HG03469 (cell line): ENCODE measurements around the gene UBE2E3.

Experiments used
- ATAC-seq: cut with Tn5 transposase; IDR thresholded peaks from one replicate; pipeline ENCODE4 v1.9.1; 2021; ENCODE audit warnings: mild to moderate bottlenecking, moderate library complexity, moderate number of reproducible peaks; ENCODE audit not compliant: unreplicated experiment

UBE2E3 gene

GRCh38 chr2:180980106-180980942 lies at the start of gene UBE2E3:
Gene UBE2E3 (plus strand): TSS chr2:180980605. CDS start chr2:180982043, 1,438 bp downstream.
- ATAC-seq, result peak; percentile 60

DNA sequence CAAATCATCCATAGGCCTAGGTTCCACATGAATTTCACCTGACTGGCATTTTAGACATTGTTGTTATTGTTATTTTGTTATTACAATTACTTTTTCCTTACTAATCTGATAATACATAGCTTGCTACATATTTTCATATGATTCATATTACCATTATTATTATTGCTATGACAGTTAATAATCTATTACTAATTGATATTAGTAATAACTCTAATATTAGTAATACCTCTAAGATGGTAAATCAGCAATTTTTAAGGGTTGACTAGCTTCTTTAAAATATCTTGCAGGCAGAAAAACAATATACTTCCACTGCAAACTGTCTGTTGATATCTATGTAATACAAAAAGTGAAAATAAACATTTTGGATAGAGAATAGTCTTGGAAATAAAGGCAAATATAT lies 48.6 kb upstream of the UBE2E3 start:
- no peak for ATAC-seq

DNA sequence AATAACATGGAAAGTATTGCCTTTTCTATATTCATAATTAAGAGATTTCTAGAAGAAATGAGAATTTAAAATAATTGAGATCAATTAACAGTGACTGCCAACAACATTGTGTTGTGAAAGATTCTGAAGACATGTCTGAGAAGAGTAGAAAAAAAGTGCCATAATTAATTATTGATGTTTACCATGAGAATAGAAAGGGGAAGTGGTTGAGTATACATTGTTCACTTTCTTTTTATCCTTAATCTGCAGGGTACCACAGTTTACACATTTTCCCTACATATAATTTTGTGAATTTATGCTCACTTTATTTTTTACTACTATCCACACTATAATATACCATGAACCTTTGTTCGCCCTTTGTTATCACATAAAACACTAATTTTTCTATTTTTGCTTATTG lies 47.1 kb upstream of the UBE2E3 start:
- peak; percentile 42 for ATAC-seq

DNA sequence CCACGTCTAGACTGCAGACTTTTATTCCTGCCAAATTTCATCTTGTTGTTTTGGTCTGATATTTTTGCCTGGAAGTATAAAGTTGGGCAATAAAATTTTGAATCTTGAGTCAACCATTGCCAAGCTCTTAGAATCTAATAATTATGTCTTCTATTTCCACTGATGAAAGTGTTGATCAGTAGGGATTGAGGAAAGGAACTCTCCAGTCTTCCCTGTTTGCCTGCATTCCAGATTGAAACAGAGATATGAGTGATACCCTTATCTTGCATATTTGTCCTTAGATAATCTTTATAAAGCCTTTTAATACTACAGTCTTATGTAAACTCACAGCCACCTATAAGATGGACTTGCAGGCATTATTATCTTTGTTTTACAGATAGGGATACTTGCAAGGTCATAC lies 45.5 kb upstream of the UBE2E3 start:
- ATAC-seq, result no peak

- peak; percentile 79 for ATAC-seq
Observed at GRCh38 chr2:180937480-180937879, 42.9 kb upstream of the UBE2E3 start.

DNA sequence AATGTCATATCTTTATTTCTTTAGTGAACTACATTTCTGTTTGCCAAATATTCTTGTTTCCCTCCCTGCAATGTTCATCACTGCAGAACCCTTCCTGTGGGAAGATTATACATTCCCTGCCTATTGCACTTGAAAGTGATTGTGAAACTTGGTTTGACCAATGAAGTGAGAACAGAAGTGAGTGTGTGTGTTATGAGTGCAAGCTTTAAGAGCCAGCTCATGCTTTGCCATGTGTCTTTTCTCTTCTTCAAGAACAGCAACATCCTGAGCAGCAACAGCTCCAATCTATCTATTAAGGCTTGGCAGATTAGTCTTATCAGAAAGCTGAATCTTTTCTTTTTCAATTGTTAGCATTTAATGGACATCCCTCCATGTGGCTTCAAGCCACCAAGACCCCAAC lies 42.0 kb upstream of the UBE2E3 start:
- peak; percentile 45 for ATAC-seq

- ATAC-seq, result no peak
Observed at GRCh38 chr2:180943275-180943674, 37.1 kb upstream of the UBE2E3 start.

- no peak for ATAC-seq
Observed at GRCh38 chr2:180944372-180944771, 36.0 kb upstream of the UBE2E3 start.

DNA sequence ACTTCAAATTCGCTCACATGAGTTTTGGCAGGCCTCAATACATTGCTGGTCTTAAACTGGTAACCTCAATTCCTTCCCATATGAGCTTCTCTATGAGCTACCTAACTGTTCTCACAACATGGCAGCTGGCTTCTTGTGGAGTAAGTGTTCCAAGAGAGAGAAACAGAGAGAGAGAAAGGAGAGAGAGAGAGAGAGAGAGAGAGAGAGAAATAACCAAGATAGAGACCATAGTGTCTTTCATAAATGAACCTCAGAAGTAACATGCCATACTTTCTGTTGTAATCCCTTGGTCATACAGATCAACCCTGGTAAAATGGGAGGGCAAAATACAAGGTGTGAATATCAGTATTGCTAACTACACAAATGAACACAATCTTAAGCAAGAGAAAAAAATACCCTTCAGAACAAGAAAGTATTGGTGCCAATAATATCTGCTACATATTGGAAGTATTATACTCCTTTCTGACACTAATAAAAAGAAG lies 33.2 kb upstream of the UBE2E3 start:
- ATAC-seq, result no peak

DNA sequence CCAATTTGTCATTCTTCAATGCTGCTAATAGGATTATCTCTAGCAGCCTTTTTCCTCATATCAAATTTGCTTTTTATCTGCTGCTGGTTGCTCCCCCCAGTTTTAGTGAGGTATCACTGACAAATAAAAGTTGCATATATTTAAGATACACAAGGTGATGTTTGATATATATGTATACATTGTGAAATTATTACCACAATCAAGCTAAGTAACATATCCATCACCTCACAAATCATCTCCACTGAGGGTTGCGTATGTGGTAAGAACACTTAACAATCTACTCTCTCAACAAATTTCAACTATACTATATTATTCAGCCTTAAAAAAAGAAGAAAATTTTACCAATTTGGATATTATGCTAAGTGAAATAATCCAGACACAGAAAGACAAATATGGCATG lies 30.5 kb upstream of the UBE2E3 start:
- ATAC-seq, result no peak

DNA sequence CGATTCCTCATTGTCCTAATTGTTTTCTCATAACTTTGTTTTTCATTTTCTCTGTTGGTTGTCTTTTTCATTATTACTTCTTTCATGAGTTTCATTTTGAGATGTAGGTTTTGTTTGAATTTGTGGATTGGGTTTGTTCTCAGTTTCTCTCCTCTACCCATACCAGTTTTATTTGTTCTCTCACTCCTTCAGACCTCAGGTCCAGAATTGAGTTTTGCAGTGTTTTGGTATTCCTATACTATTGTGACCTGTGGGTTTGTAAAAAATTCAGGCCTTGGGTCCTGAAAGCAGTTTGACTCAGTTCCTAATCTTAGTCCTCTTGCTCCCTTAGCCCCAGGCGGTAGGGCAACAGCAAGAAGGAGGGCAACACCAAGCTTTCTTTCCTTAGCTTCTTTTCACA lies 28.3 kb upstream of the UBE2E3 start:
- ATAC-seq, result no peak

DNA sequence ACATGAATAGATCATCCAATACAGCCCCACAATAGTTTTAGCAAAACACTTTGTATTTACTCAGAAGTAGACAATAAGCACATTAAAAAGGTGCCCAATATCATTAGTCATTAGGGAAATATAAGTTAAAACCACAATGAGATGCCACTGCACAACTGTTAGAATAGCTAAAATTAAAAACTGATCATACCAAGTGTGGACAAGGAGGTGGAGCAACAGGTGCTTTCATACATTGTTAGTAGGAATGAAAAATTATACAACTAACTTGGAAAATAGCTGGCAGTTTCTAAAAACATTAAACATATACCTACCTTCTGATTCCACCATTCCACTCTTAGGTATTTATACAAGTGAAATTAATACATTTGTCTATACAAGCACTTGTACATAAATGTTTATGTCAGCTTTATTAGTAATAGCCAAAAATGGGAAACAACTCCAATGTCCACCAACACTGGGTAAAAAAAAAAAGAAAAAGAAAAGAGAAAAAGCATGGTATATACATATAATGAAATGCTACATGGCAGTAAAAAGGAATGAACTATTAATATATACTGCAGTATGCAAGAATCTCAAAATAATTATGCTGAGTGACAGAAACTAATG lies 27.6 kb upstream of the UBE2E3 start:
- no peak for ATAC-seq

DNA sequence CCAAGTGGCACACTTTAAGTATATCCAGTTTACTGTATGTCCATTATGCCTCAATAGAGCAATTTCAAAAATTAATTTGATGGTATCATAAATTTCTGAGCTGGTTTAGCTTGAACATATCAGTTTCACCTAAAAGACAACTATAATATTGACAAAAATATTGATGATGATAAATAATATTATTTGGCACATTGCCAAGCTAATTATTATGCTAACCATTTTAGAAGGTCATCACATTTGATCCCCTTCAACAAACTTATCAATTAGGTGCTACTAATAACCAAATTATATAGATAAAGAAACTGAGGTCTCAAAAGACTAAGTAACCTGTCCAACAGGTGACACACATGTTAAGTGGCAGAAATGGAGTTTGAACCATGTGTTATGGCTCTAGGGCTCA lies 26.9 kb upstream of the UBE2E3 start:
- no peak for ATAC-seq

DNA sequence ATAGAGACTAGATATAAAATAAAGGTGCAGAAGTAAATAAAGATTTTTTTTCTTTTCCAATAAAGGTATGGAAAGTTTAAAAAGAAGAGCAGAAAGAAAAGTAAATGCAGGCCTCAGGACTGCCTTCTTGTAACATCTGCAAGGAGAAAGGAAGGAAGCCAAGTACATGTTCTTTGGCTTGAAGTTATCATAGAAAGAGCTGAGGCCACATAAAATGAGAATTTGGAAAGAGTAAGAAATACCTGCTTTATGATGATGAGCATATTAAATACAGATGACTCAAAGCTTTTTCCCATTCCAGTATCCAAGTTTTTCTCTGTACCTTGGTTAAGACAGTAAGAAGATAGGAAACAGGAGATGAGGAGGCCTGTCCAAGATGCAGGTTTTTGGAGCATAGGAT lies 25.3 kb upstream of the UBE2E3 start:
- ATAC-seq, result no peak

DNA sequence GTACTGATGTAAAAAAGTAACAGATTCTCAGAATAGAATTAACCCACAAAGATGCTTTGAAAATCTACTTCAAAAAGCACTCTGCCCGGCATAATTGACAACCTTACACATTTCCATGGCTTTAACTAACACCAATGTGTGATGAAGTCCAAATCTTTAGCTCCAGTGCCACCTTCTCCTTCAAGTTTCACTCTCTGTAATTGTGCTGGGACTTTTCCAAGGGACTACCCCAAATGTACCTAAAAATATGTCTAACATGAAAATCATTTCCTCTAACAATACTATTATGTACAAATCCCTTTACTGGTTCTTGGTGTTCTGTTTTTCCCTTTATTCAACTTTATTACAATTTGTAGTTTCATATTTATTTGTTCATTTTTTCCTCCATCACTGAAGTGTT lies 20.6 kb upstream of the UBE2E3 start:
- no peak for ATAC-seq

GRCh38 chr2:180960982-180961381 lies 19.4 kb upstream of the UBE2E3 start:
- no peak for ATAC-seq

DNA sequence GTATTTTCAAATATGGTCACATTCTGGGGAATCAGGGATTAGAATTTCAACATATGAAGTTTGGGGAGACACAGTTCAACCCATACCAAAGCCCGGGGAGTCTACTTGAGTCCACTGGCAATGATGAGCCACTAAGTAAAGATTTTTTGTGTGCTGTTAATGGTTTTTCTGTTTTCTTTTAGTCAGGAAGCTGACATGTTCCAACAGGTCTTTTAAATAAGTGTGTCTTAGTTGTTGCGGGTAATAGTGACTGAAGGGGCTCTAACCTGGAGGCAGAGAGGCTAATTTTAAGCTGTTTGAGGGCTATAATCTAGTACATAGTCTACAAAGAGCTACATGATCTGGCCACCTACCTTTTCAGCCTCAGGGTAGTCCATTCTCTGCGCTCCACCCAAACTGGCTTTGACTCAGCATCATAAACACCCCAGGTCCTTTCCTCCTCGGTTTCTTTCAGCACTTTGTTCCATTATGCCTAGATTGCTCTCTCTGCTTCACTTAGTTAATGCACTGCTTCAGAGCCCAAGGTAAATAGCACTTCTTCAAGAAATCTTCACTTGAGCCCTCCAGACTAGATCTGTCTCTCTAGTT lies 17.6 kb upstream of the UBE2E3 start:
- no peak for ATAC-seq

DNA sequence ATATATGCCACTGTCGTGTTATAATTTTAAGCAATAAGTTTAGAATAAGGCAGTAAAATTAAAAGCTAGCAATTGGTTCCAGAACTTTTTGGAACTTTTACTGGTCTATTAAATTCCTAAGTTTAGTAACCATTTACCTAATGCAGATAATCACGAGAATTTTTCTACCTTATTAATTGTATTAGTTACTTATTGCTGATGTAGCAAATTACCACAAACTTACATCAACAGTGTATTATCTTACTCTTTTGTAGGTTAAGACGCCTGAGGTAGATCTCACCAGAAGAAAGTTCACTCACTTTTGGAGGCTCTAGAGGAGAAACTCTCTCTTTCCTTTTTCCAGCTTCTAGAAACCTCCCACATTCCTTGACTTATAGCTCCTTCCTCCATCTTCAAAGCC lies 14.0 kb upstream of the UBE2E3 start:
- no peak for ATAC-seq

- no peak for ATAC-seq
Observed at GRCh38 chr2:180969124-180969523, 11.3 kb upstream of the UBE2E3 start.

DNA sequence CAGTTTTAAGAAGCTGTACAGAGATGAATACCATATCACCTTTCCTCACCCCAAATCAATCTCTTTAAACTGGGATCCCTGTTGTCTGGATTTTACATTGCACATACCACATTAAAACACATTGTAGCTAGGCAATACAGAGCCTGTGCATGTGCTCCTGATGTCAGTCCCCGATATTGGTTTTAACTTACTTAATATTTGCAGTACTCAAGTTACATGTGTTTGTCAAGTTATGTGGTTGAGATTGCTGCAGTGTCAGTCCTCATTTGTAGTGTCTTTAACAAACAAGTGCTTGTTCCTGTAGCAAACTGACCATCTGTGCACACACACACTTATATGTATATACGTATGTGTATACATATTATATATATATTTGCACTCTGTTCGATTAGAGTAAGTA lies 10.4 kb upstream of the UBE2E3 start:
- no peak for ATAC-seq

DNA sequence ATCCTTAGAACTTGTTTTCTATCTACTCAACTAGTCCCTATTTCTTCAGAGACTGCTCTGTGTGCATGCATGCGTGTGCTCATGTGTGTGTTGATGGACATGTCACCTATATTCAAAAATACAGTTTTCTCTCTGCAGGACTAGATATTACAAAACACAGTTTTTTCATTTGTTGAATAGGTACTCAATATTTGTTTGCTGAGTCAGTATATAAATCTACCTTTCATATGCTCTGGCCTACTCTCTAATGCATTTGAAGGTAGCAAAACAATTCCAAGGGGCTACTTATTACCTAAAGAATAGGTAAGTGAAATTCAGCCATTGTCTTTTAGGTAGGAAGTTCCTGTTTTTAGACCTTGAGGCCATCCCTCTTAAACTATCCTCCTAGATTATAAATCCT lies 8.6 kb upstream of the UBE2E3 start:
- no peak for ATAC-seq

GRCh38 chr2:180975585-180975984 lies 4.8 kb upstream of the UBE2E3 start:
- ATAC-seq, result no peak
